Neural progenitor cell (in vitro differentiated cells): Measurements from ENCODE around the gene BEST2.

Experiments used
- CTCF ChIP-seq: fragments of 200-600 bp; sonication (generic); IDR thresholded peaks from 2 replicates; pipeline ENCODE4 v1.5.1; 2017; ENCODE audit warnings: antibody characterized with exemption, mild to moderate bottlenecking
- EZH2 ChIP-seq: fragments of 200-600 bp; sonication (generic); IDR thresholded peaks from 2 replicates; pipeline ENCODE4 v1.6.1; 2017; ENCODE audit warnings: antibody characterized with exemption, mild to moderate bottlenecking, moderate library complexity

- TF ChIP-seq EZH2 (no peak), CTCF (no peak)
Observed at GRCh38 chr19:12799742-12800465, 48.3 kb downstream of the BEST2 start.
